ENCODE results near the gene TTC8.

TTC8 gene

DNA sequence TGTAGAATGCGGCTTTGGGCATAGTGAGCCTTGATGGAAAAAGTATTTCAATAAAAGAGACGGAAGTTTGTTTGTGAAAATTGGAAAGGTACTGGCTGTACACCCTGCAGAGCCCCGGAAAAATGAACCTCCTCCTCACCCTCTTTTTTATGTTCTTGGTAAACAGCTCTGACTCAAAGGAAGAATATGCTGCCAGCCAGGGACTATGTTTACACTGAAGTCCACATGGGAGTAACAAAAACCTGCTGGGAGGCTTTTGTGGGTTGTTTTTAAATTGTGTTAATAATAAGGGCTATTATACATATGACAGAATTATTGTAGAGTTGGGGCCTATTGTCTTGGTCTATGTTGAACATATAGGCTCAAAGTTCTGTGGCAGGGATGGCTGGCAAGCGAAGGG, 70.7 kb downstream of the TTC8 start:
- H3K27ac ChIP-seq: no peak overlapping the region
- TF ChIP-seq ZFX (IDR thresholded peaks at IDR 0.05): no peak
- TF ChIP-seq, protein P1, sequence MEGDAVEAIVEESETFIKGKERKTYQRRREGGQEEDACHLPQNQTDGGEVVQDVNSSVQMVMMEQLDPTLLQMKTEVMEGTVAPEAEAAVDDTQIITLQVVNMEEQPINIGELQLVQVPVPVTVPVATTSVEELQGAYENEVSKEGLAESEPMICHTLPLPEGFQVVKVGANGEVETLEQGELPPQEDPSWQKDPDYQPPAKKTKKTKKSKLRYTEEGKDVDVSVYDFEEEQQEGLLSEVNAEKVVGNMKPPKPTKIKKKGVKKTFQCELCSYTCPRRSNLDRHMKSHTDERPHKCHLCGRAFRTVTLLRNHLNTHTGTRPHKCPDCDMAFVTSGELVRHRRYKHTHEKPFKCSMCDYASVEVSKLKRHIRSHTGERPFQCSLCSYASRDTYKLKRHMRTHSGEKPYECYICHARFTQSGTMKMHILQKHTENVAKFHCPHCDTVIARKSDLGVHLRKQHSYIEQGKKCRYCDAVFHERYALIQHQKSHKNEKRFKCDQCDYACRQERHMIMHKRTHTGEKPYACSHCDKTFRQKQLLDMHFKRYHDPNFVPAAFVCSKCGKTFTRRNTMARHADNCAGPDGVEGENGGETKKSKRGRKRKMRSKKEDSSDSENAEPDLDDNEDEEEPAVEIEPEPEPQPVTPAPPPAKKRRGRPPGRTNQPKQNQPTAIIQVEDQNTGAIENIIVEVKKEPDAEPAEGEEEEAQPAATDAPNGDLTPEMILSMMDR (conservative IDR thresholded peaks at IDR 0.05): no peak

DNA sequence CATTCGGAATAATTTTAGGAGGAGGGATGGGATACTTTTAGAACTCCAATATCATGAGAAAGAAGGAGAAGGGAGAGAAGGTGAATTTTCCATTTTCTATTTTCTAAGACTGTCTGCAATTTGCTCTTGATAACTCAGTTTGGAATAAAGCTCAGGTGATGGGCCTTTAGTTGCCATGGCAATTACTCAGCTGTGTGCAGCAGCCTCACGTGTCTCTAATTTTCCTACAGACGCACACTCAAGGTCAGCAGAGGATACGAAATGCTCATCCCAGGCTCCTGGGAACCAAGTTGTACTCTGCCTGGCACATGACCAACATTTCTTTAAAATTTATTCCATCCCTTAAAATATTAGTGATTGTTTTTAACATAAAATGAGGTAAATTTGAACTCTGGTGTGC, 76.7 kb downstream of the TTC8 start:
- H3K27ac ChIP-seq: no peak overlapping the region
- TF ChIP-seq, protein P1 (conservative IDR thresholded peaks at IDR 0.05): no peak
- no peak for TF ChIP-seq ZFX (IDR thresholded peaks at IDR 0.05)

DNA sequence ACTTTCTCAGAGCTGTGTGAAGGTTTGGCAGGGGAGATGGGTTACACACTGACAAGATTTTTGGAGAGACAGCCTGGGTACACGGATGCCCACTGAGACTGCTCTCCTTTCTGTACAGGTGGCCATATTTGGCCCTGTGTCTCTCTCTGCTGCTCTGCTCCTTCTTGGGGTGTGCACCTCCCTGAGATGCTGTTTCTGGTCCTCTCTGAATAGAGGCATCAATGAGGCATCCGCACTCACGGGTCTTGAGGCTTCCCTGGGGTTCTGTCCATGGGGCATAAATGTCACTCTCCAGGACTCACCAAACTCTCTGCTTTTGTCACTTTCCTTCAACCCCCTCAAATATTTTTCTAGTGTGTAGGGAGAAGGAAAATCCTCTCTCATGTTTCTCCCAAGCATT, 77.5 kb downstream of the TTC8 start:
- no peak overlapping the region for H3K27ac ChIP-seq
- TF ChIP-seq, protein P1 (conservative IDR thresholded peaks at IDR 0.05): no peak
- no peak for TF ChIP-seq ZFX (IDR thresholded peaks at IDR 0.05)

DNA sequence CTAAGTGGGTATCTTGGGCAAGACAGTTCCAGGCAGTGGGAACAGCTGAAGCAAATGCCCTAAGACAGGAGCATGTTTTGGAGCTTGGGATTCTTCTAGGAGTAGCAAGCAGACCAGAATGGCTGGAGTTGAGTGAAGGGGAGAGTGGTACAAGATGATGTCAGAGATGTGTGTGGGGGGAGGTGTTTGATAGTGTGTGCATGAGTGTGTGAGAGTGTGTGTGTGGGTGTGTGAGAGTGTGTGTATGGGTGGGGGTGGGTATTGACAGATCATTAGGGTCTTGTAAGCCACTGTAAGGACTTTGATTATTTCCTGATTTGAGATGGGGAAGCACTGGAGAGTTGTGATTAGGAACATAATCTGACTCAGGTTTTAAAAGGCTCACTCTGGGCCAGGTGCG, 78.4 kb downstream of the TTC8 start:
- no peak for TF ChIP-seq ZFX (IDR thresholded peaks at IDR 0.05)
- TF ChIP-seq, protein P1 (conservative IDR thresholded peaks at IDR 0.05): no peak
- no peak overlapping the region for H3K27ac ChIP-seq

DNA sequence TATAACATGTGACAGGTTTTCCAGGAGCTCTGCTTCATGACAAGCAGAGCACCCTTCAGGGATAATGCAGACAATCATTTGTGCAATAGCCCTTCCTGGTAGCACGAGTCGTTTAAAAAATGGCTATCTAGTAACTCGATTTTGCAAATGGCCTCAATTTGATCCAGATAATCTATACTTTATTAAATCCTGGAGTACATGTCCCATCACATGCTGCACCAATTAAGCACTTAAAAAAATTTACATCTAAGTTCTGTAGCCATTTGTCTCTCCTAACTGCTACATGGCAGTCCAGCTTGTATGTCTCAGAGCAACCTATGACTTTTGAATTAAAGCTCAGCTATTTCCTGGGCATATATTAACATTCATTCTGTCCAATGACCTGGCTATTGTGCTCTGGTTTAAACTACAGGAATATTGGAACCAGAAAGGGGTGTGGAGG, 79.8 kb downstream of the TTC8 start:
- TF ChIP-seq ZFX (IDR thresholded peaks at IDR 0.05): no peak
- TF ChIP-seq, protein P1 (conservative IDR thresholded peaks at IDR 0.05): no peak
- H3K27ac ChIP-seq: no peak overlapping the region

DNA sequence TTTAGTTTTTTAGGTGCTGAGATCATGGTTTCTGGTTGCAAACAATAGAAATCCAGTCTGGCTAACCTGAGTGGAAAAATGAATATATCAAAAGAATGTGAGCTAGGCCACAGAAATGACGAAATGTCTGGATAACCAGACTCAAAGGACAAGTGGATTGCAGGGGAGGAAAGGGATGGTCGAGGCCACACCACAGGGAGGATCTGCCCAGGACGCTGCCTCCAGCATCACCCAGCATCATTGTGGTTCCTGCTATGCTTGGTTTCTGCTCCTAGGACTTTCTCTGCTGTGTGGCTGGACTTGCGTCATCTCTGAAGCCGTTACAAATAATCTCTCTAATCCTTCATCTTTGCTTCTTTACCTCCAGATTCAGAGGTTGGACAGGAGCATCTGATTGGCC, 80.4 kb downstream of the TTC8 start:
- TF ChIP-seq, protein P1 (conservative IDR thresholded peaks at IDR 0.05): no peak
- no peak for TF ChIP-seq ZFX (IDR thresholded peaks at IDR 0.05)
- no peak overlapping the region for H3K27ac ChIP-seq

DNA sequence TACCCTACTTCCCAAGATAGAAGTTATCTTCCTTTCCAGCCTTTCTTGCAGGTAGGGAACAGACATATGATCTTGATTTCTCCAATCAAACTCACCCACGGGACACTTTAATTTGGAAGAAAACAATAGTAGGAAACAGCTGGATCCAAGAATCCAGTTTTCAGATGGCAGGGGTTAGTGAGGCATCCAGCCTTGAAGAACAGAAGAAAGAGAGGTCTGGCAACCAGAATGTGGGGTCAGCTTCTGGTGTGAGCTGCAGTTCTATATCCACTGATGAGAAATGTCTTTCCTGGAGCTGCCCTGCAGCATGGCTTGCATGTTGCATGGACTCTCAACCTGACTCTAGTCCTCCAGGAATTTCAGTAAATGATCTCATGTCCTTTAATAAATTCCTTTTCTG, 83.8 kb downstream of the TTC8 start:
- no peak overlapping the region for H3K27ac ChIP-seq
- no peak for TF ChIP-seq ZFX (IDR thresholded peaks at IDR 0.05)
- TF ChIP-seq, protein P1 (conservative IDR thresholded peaks at IDR 0.05): no peak

All from C4-2B (cell line).